NCI-H2227 treated with DMSO at 0.1 percent for 48 hours (cell line): ENCODE results near the gene CPLANE1.
"Not testable (repeated sequence)": the region's sequence is repeated elsewhere in the genome, so short reads cannot be mapped to it uniquely, and the experiment has no call there.

Experiments
- DNase-seq: peaks from one replicate; lab custom pipeline; 2025; lab: John Stamatoyannopoulos, UW

Gene CPLANE1

GRCh38 chr5:37121027-37121426, 128.1 kb downstream of the CPLANE1 start:
- no peak for DNase-seq

GRCh38 chr5:37120270-37120669, 128.9 kb downstream of the CPLANE1 start:
- no peak for DNase-seq

- DNase-seq: no peak
These were observed 132.8 kb downstream of the CPLANE1 start for GRCh38 chr5:37116359-37116758.

GRCh38 chr5:37112383-37112991, 136.7 kb downstream of the CPLANE1 start:
- DNase-seq: no peak

- DNase-seq: no peak
These were observed 137.5 kb downstream of the CPLANE1 start for GRCh38 chr5:37111426-37112382.

- DNase-seq: no peak
These were observed 139.0 kb downstream of the CPLANE1 start for GRCh38 chr5:37110135-37110534.

- DNase-seq: no peak
These were observed 139.8 kb downstream of the CPLANE1 start for GRCh38 chr5:37109338-37109737.

GRCh38 chr5:37103302-37103701, 145.9 kb downstream of the CPLANE1 start:
- no peak for DNase-seq

GRCh38 chr5:37099267-37099666, 149.9 kb downstream of the CPLANE1 start:
- not testable (repeated sequence) for DNase-seq

- DNase-seq: not testable (repeated sequence)
These were observed 155.4 kb downstream of the CPLANE1 start for GRCh38 chr5:37093795-37094194.

GRCh38 chr5:37090781-37091180, 158.4 kb downstream of the CPLANE1 start:
- DNase-seq: no peak

- DNase-seq: no peak
These were observed 159.0 kb downstream of the CPLANE1 start for GRCh38 chr5:37090123-37090726.

GRCh38 chr5:37088009-37088408, 161.2 kb downstream of the CPLANE1 start:
- DNase-seq: no peak

- no peak for DNase-seq
These were observed 162.6 kb downstream of the CPLANE1 start for GRCh38 chr5:37086466-37087173.

- not testable (repeated sequence) for DNase-seq
These were observed 163.2 kb downstream of the CPLANE1 start for GRCh38 chr5:37086026-37086425.

GRCh38 chr5:37082977-37083376, 166.2 kb downstream of the CPLANE1 start:
- not testable (repeated sequence) for DNase-seq

GRCh38 chr5:37080697-37081096, 168.5 kb downstream of the CPLANE1 start:
- DNase-seq: no peak

GRCh38 chr5:37077146-37077545, 172.0 kb downstream of the CPLANE1 start:
- no peak for DNase-seq

GRCh38 chr5:37075399-37075950, 173.7 kb downstream of the CPLANE1 start:
- DNase-seq: no peak

GRCh38 chr5:37071901-37072581, 177.1 kb downstream of the CPLANE1 start:
- no peak for DNase-seq

- DNase-seq: no peak
These were observed 177.7 kb downstream of the CPLANE1 start for GRCh38 chr5:37071487-37071886.
